ENCODE data around the gene NAV1. TPM values are rescaled to one million over a fixed set of nuclear protein-coding genes. Genes with fewer than 3 reads are reported as not detected.

The NAV1 gene
- total RNA-seq, 4 donors from 2014 or later: 18.1 to 25.5 (median 21.0) TPM

- H3K4me3 ChIP-seq: peak overlapping the region in 1 of 4 donors; percentile 1
- H3K4me1 ChIP-seq: peaks cover 38 to 100% (median 82%) of the 10 kb centered on the region in 3 donors
- H3K36me3 ChIP-seq: peaks cover 0 to 46% (median under 1%) of the 10 kb centered on the region in 3 donors
- intact Hi-C loops (cut with DNase I): no loop called here
- 73 to 79% methylated on average over 7 to 8 of the region's 8 CpGs for WGBS, 2 donors
- DNase-seq: no peak
- TF ChIP-seq POLR2A (IDR thresholded peaks at IDR 0.05) (no peak), CTCF (IDR thresholded peaks at IDR 0.05) (no peak)
- H3K27ac ChIP-seq: peak overlapping the region in 3 of 4 donors; percentile 92 to 97 (median 93)
- no peaks in the 10 kb centered on the region for H3K27me3 ChIP-seq
- H3K9me3 ChIP-seq: no peaks in the 10 kb centered on the region
Measured at GRCh38 chr1:201498621-201499020, 40.3 kb upstream of the NAV1 start.

GRCh38 chr1:201499191-201499590 is 39.7 kb upstream of the NAV1 start:
- intact Hi-C loops (cut with DNase I): no loop called here
- DNase-seq: no peak
- Histone ChIP-seq H3K4me1 (peaks cover 32 to 100% (median 80%) of the 10 kb centered on the region in 3 donors), H3K36me3 (peaks cover 0 to 42% (median 0%) of the 10 kb centered on the region in 3 donors), H3K27me3 (no peaks in the 10 kb centered on the region), H3K9me3 (no peaks in the 10 kb centered on the region), H3K4me3 (peak overlapping the region in 1 of 4 donors; percentile 1), H3K27ac (peak overlapping the region; percentile 71 to 97 (median 92))
- TF ChIP-seq CTCF (IDR thresholded peaks at IDR 0.05): no peak
- no peak for TF ChIP-seq POLR2A (IDR thresholded peaks at IDR 0.05)
- 82 to 85% methylated on average over 3 of the region's 3 CpGs for WGBS, 2 donors

DNA sequence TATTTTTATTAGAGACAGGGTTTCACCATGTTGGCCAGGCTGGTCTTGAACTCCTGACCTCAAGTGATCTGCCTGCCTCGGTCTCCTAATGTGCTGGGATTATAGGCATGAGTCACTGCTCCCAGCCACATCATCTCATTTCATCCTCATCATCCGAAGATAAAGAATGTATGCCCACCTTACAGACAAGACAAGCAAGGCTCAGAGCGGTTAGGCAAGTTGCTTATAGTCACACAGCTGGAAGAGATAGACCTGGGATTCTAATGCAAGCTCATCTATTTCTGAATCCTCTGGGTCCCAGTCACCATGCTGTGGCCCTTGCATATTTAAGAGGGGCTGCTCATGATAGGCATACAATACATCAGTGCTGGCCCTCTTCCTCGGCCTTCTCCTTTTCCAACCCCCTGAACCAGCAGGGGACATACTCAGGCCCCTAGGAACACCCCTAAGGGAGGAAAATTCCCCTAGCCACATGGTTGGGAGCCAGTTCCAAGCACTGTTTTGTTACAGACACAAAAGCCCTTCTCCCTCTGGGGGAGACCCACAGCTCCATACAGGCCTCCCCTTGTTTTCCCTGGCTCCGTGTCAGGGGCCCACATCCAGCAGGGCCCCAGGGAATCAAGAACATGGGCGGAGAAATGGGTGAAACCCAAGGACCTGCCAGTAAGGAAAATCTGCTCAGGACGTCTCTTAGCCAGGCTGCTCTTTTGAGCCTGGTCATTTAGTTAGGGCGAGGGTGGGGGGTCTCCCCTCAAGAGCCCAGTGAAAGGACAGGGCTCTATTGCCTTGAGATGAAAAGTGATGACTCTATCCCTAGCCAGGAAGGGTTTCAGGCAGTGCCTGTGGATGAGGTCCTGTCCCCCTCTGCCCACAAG is 38.9 kb upstream of the NAV1 start:
- intact Hi-C loops (cut with DNase I): no loop called here
- peaks cover 30 to 100% (median 80%) of the 10 kb centered on the region in 3 donors for H3K4me1 ChIP-seq
- DNase-seq: no peak
- peaks cover 0 to 33% (median 0%) of the 10 kb centered on the region in 3 donors for H3K36me3 ChIP-seq
- 32 to 38% methylated on average over 5 to 8 of the region's 8 CpGs for WGBS, 2 donors
- peak overlapping the region in 2 of 4 donors; percentile 18 to 21 for H3K4me3 ChIP-seq
- H3K27me3 ChIP-seq: no peaks in the 10 kb centered on the region
- no peaks in the 10 kb centered on the region for H3K9me3 ChIP-seq
- TF ChIP-seq POLR2A (IDR thresholded peaks at IDR 0.05) (no peak), CTCF (IDR thresholded peaks at IDR 0.05) (no peak)
- peak overlapping the region; percentile 71 to 97 (median 92) for H3K27ac ChIP-seq

DNA sequence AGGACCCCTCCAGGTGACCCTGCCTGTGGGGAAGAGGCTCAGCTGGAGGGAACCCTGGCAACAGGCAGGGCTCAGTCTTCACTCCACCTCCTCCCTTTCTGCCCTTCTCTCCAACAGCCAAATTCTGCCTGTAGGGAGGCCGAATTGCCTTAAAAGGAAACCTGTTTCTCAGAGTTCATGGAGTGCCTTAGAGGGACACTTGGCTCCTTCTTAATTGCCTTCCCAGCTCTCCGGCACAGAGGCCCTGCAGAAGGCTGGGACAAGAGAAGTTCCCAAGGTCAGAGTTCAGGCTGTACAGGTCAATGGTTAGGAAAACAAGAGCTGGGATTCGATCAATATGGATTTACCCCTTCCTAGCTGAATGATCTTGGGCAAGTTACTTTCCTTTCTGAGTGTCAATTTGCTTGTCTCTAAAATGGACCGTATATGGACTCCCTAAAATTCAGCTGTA is 38.2 kb upstream of the NAV1 start:
- peaks cover 34 to 100% (median 80%) of the 10 kb centered on the region in 3 donors for H3K4me1 ChIP-seq
- TF ChIP-seq POLR2A (IDR thresholded peaks at IDR 0.05) (no peak), CTCF (IDR thresholded peaks at IDR 0.05) (no peak)
- peaks cover 0 to 26% (median 0%) of the 10 kb centered on the region in 3 donors for H3K36me3 ChIP-seq
- intact Hi-C loops (cut with DNase I): no loop called here
- WGBS, 2 donors: 28 to 29% methylated on average over 3 of the region's 4 CpGs
- H3K27me3 ChIP-seq: no peaks in the 10 kb centered on the region
- DNase-seq: no peak
- peak overlapping the region in 2 of 4 donors; percentile 18 to 21 for H3K4me3 ChIP-seq
- peak overlapping the region; percentile 71 to 97 (median 92) for H3K27ac ChIP-seq
- no peaks in the 10 kb centered on the region for H3K9me3 ChIP-seq

DNA sequence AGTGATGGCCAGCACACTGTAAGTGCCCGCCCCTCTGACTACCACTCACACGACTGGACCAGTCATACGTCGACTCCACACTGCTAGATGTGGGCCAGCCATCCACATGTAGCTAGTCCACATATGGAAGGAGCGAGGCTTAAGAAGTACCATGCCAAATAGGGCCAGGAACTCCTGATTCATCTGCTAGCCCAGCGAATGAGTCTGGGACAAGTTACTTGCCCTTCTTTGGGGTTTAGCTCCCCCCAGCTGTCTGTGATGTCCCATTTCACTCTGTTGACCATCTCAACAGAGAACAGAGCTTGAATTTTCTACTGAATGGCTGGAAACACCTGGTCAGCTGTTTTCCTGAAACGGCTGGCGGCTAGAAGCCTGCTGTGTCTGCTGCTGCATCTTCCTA is 37.8 kb upstream of the NAV1 start:
- H3K27me3 ChIP-seq: no peaks in the 10 kb centered on the region
- TF ChIP-seq POLR2A (IDR thresholded peaks at IDR 0.05) (no peak), CTCF (IDR thresholded peaks at IDR 0.05) (no peak)
- intact Hi-C loops (cut with DNase I): no loop called here
- peaks cover 32 to 100% (median 85%) of the 10 kb centered on the region in 3 donors for H3K4me1 ChIP-seq
- H3K27ac ChIP-seq: peak overlapping the region; percentile 71 to 97 (median 92)
- no peaks in the 10 kb centered on the region for H3K9me3 ChIP-seq
- H3K36me3 ChIP-seq: peaks cover 0 to 24% (median 0%) of the 10 kb centered on the region in 3 donors
- WGBS, 2 donors: 53 to 80% methylated on average over 1 to 7 of the region's 8 CpGs
- no peak for DNase-seq
- peak overlapping the region in 2 of 4 donors; percentile 18 to 21 for H3K4me3 ChIP-seq

Data from esophagus squamous epithelium (tissue), 5 donors.